ENCODE measurements around the gene PRKCE. TPM values are rescaled to one million over a fixed set of nuclear protein-coding genes. Genes with fewer than 3 reads are reported as not detected.
A peak's percentile ranks its signal among the peaks of the same experiment; 100 is the strongest.

Gene PRKCE
- total and polyA plus RNA-seq, 2 experiments from 2014 or later, result 0.94 to 1.2 TPM

- TF ChIP-seq, protein P1, sequence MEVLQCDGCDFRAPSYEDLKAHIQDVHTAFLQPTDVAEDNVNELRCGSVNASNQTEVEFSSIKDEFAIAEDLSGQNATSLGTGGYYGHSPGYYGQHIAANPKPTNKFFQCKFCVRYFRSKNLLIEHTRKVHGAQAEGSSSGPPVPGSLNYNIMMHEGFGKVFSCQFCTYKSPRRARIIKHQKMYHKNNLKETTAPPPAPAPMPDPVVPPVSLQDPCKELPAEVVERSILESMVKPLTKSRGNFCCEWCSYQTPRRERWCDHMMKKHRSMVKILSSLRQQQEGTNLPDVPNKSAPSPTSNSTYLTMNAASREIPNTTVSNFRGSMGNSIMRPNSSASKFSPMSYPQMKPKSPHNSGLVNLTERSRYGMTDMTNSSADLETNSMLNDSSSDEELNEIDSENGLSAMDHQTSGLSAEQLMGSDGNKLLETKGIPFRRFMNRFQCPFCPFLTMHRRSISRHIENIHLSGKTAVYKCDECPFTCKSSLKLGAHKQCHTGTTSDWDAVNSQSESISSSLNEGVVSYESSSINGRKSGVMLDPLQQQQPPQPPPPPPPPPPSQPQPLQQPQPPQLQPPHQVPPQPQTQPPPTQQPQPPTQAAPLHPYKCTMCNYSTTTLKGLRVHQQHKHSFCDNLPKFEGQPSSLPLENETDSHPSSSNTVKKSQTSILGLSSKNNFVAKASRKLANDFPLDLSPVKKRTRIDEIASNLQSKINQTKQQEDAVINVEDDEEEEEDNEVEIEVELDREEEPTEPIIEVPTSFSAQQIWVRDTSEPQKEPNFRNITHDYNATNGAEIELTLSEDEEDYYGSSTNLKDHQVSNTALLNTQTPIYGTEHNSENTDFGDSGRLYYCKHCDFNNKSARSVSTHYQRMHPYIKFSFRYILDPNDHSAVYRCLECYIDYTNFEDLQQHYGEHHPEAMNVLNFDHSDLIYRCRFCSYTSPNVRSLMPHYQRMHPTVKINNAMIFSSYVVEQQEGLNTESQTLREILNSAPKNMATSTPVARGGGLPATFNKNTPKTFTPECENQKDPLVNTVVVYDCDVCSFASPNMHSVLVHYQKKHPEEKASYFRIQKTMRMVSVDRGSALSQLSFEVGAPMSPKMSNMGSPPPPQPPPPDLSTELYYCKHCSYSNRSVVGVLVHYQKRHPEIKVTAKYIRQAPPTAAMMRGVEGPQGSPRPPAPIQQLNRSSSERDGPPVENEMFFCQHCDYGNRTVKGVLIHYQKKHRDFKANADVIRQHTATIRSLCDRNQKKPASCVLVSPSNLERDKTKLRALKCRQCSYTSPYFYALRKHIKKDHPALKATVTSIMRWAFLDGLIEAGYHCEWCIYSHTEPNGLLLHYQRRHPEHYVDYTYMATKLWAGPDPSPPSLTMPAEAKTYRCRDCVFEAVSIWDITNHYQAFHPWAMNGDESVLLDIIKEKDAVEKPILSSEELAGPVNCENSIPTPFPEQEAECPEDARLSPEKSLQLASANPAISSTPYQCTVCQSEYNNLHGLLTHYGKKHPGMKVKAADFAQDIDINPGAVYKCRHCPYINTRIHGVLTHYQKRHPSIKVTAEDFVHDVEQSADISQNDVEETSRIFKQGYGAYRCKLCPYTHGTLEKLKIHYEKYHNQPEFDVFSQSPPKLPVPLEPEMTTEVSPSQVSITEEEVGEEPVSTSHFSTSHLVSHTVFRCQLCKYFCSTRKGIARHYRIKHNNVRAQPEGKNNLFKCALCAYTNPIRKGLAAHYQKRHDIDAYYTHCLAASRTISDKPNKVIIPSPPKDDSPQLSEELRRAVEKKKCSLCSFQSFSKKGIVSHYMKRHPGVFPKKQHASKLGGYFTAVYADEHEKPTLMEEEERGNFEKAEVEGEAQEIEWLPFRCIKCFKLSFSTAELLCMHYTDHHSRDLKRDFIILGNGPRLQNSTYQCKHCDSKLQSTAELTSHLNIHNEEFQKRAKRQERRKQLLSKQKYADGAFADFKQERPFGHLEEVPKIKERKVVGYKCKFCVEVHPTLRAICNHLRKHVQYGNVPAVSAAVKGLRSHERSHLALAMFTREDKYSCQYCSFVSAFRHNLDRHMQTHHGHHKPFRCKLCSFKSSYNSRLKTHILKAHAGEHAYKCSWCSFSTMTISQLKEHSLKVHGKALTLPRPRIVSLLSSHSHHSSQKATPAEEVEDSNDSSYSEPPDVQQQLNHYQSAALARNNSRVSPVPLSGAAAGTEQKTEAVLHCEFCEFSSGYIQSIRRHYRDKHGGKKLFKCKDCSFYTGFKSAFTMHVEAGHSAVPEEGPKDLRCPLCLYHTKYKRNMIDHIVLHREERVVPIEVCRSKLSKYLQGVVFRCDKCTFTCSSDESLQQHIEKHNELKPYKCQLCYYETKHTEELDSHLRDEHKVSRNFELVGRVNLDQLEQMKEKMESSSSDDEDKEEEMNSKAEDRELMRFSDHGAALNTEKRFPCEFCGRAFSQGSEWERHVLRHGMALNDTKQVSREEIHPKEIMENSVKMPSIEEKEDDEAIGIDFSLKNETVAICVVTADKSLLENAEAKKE (CRISPR knock-in tag; IDR thresholded peaks at IDR 0.05), result no peak
- no peak for TF ChIP-seq STAT1 (IDR thresholded peaks at IDR 0.05; ENCODE audit: unreplicated experiment)
- TF ChIP-seq EZH2 (IDR thresholded peaks at IDR 0.05; ENCODE audit: low read depth, unreplicated experiment), result no peak
- TF ChIP-seq EZH2phosphoT487 (IDR thresholded peaks at IDR 0.05; ENCODE audit: unreplicated experiment), result no peak
- TF ChIP-seq REST (IDR thresholded peaks at IDR 0.05; ENCODE audit: unreplicated experiment), result no peak
- TF ChIP-seq CTCF (conservative IDR thresholded peaks at IDR 0.05; ENCODE audit: low read depth in 2 of 2), result peak; percentile 72 to 92
Measured at GRCh38 chr2:45643543-45644542, 7.6 kb upstream of the PRKCE start (continued).
